Transverse colon (tissue), 4 donors: ENCODE results near the gene RHBDD1.

ENCODE experiments used
- EP300 ChIP-seq: sonication (generic); formaldehyde crosslinking; IDR thresholded peaks from one replicate; pipeline ENCODE4 v1.6.1; 2017; ENCODE audit warnings: antibody characterized with exemption, low read depth
- POLR2A ChIP-seq: fragments of 450-650 bp; IDR thresholded peaks from one replicate; pipeline ENCODE4 v1.6.1; 2016; ENCODE audit warnings: antibody characterized with exemption, mild to moderate bottlenecking, moderate library complexity
- POLR2AphosphoS5 ChIP-seq, 3 donors: sonication (generic); formaldehyde crosslinking; IDR thresholded peaks; one replicate each; pipeline ENCODE4 v1.6.1; 2016; ENCODE audit warnings: antibody characterized with exemption in 3 of 3
- TF ChIP-seq, protein P1 (sequence below), 5 experiments: fragments of 200-600 bp in 3 of 5; fragments of 450-650 bp in 2 of 5; sonication (generic) in 3 of 5; IDR thresholded peaks; 1 replicate in 2 of 5; 2 replicates in 3 of 5; pipeline ENCODE4 v1.5.1; 2016 to 2017; ENCODE audit warnings: antibody characterized with exemption in 5 of 5, inconsistent platforms in 3 of 5, mild to moderate bottlenecking in 2 of 5, moderate library complexity in 1 of 5

DNA sequence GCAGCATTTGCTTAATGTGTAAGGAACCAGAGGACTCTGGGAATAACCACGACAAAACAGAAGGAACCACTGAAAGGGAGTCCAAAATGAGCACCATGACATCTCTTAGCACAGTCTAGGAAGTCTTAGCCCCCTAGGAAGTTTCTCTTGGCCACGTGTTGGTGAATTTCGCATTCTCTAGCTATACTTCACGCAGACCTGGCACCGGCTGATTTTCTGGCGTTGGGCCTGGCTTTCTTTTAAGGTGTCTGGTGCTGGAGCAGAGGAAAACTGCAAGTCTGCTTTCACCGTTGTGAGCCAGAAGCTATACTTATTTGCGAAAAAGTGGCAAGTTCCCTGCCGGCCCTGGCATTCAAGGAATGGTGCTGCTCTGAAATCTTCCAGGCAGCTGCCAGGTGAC, 171.3 kb downstream of the RHBDD1 start:
- TF ChIP-seq POLR2A, result no peak
- TF ChIP-seq, protein P1, sequence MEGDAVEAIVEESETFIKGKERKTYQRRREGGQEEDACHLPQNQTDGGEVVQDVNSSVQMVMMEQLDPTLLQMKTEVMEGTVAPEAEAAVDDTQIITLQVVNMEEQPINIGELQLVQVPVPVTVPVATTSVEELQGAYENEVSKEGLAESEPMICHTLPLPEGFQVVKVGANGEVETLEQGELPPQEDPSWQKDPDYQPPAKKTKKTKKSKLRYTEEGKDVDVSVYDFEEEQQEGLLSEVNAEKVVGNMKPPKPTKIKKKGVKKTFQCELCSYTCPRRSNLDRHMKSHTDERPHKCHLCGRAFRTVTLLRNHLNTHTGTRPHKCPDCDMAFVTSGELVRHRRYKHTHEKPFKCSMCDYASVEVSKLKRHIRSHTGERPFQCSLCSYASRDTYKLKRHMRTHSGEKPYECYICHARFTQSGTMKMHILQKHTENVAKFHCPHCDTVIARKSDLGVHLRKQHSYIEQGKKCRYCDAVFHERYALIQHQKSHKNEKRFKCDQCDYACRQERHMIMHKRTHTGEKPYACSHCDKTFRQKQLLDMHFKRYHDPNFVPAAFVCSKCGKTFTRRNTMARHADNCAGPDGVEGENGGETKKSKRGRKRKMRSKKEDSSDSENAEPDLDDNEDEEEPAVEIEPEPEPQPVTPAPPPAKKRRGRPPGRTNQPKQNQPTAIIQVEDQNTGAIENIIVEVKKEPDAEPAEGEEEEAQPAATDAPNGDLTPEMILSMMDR (IDR thresholded peaks at IDR 0.05), result no peak
- TF ChIP-seq POLR2AphosphoS5 (IDR thresholded peaks at IDR 0.05), result no peak
- no peak for TF ChIP-seq EP300
